Caco-2 (cell line): ENCODE data around the gene PTPN14. TPM values are rescaled to one million over a fixed set of nuclear protein-coding genes. Genes with fewer than 3 reads are reported as not detected.

Experiments
- BruUV-seq: library from RNA; stranded (reverse); fragments of 400-500 nt; replicated peaks from 2 replicates; lab custom pipeline; 2021; lab: Mats Ljungman, UMichigan
- CTCF ChIA-PET: fragments of 300-600 bp; sonication (Branson Sonifier 250); formaldehyde crosslinking; loops from one replicate; lab custom pipeline; 2022; ENCODE audit warnings: antibody characterized with exemption; lab: Charles Lee
- POLR2A ChIA-PET: fragments of 300-600 bp; sonication (Branson Sonifier 250); formaldehyde crosslinking; loops from one replicate; lab custom pipeline; 2022; ENCODE audit warnings: antibody characterized with exemption; lab: Charles Lee
- DNase-seq, 2 experiments: peaks; one replicate each; pipeline versions ENCODE4 v3.0.0 to v3.0.0-alpha.2; 2020 to 2022
- H3K27me3 ChIP-seq: replicated peaks from 2 replicates; pipeline ENCODE4 v1.6.0; 2011; ENCODE audit warnings: low read length; ENCODE audit not compliant: control insufficient read depth, insufficient read depth
- H3K36me3 ChIP-seq: 2 replicates; pipeline ENCODE4 v1.5.1; 2011; ENCODE audit warnings: low read length; ENCODE audit not compliant: control insufficient read depth, insufficient read depth
- H3K4me1 ChIP-seq: fragments of 250-450 bp; sonication (Bioruptor Pico); 2 replicates; pipeline ENCODE4 v1.5.1; 2020; ENCODE audit warnings: mild to moderate bottlenecking
- H3K4me3 ChIP-seq: 2 replicates; pipeline ENCODE4 v1.5.1; 2011; ENCODE audit warnings: low read depth, mild to moderate bottlenecking, control low read depth, low read length
- H3K9me3 ChIP-seq: fragments of 250-450 bp; sonication (Bioruptor Pico); 2 replicates; pipeline ENCODE4 v1.5.1; 2020; ENCODE audit warnings: mild to moderate bottlenecking, moderate library complexity
- H3K27ac Mint-ChIP-seq: one replicate; pipeline ENCODE4 v1.8.0; 2022; ENCODE audit warnings: mixed read lengths; ENCODE audit not compliant: unreplicated experiment
- H3K27me3 Mint-ChIP-seq: one replicate; pipeline ENCODE4 v1.8.0; 2022; ENCODE audit warnings: mixed read lengths; ENCODE audit not compliant: insufficient read depth, unreplicated experiment
- H3K36me3 Mint-ChIP-seq: one replicate; pipeline ENCODE4 v1.8.0; 2022; ENCODE audit warnings: mild to moderate bottlenecking, mixed read lengths; ENCODE audit not compliant: insufficient read depth, unreplicated experiment
- H3K4me1 Mint-ChIP-seq: one replicate; pipeline ENCODE4 v1.8.0; 2022; ENCODE audit warnings: low read depth, mixed read lengths; ENCODE audit not compliant: unreplicated experiment
- H3K4me3 Mint-ChIP-seq: one replicate; pipeline ENCODE4 v1.8.0; 2022; ENCODE audit warnings: mild to moderate bottlenecking, moderate library complexity, mixed read lengths; ENCODE audit not compliant: unreplicated experiment
- H3K9me3 Mint-ChIP-seq: one replicate; pipeline ENCODE4 v1.8.0; 2022; ENCODE audit warnings: mixed read lengths; ENCODE audit not compliant: unreplicated experiment
- CTCF ChIP-seq, 2 experiments: fragments of 200-600 bp in 1 of 2; IDR thresholded peaks; 1 replicate in 1 of 2; 2 replicates in 1 of 2; pipeline versions ENCODE4 v1.5.1 to v1.8.0; 2011 to 2022; ENCODE audit warnings: antibody characterized with exemption in 1 of 2, control low read depth in 1 of 2, inconsistent platforms in 1 of 2, low read depth in 1 of 2, low read length in 1 of 2, mild to moderate bottlenecking in 1 of 2, moderate library complexity in 1 of 2; ENCODE audit not compliant: insufficient read depth in 1 of 2, severe bottlenecking in 1 of 2, unreplicated experiment in 1 of 2
- intact Hi-C: fragments of 100-400 bp; cut with micrococcal nuclease; formaldehyde crosslinking; loops from one replicate; pipeline ENCODE4 v1.10.0; 2022; ENCODE audit not compliant: unreplicated experiment
- total RNA-seq: library from RNA; stranded (reverse); gene quantifications from 2 replicates; pipeline ENCODE4 v1.2.3, GENCODE V29; 2022

The PTPN14 gene
- total RNA-seq, 1 experiment from 2014 or later = 103 TPM

GRCh38 chr1:214538496-214538895, 12.9 kb downstream of the PTPN14 start:
- intact Hi-C loops = no loop called here
- Mint-ChIP-seq H3K36me3 (peaks cover 37% of the 10 kb centered on the region), H3K27ac (no peak overlapping the region), H3K27me3 (no peaks in the 10 kb centered on the region), H3K4me1 (peaks cover 39% of the 10 kb centered on the region), H3K9me3 (no peaks in the 10 kb centered on the region), H3K4me3 (no peak overlapping the region)
- no peak for TF ChIP-seq CTCF (IDR thresholded peaks at IDR 0.05; ENCODE audit: insufficient read depth in 1 of 2, low read depth in 1 of 2, low read length in 1 of 2, severe bottlenecking in 1 of 2, unreplicated experiment in 1 of 2)
- CTCF ChIA-PET = no interaction called here
- BruUV-seq = no TSS peak
- H3K4me3 ChIP-seq = no peak overlapping the region
- H3K27me3 ChIP-seq = no peaks in the 10 kb centered on the region
- peaks cover 3% of the 10 kb centered on the region; the same call in 1 of the 2 replicates for H3K4me1 ChIP-seq
- no peak for DNase-seq
- POLR2A ChIA-PET = interaction anchor here (0.6 to 1.7 kb wide), 2 partner anchors 12 to 26 kb away, joined by 3 to 10 read pairs; partner anchors contain the start of gene PTPN14
- no peaks in the 10 kb centered on the region for H3K36me3 ChIP-seq
- no peaks in the 10 kb centered on the region for H3K9me3 ChIP-seq

- no peaks in the 10 kb centered on the region for H3K27me3 ChIP-seq
- H3K4me3 Mint-ChIP-seq = no peak overlapping the region
Measured at GRCh38 chr1:214537872-214538473, 13.4 kb downstream of the PTPN14 start.

GRCh38 chr1:214537219-214537618, 14.2 kb downstream of the PTPN14 start:
- POLR2A ChIA-PET = no interaction called here
- DNase-seq = no peak
- no peak for TF ChIP-seq CTCF (IDR thresholded peaks at IDR 0.05; ENCODE audit: insufficient read depth in 1 of 2, low read depth in 1 of 2, low read length in 1 of 2, severe bottlenecking in 1 of 2, unreplicated experiment in 1 of 2)
- Mint-ChIP-seq H3K9me3 (no peaks in the 10 kb centered on the region), H3K36me3 (peaks cover 38% of the 10 kb centered on the region), H3K4me3 (no peak overlapping the region), H3K4me1 (peaks cover 33% of the 10 kb centered on the region), H3K27ac (no peak overlapping the region), H3K27me3 (no peaks in the 10 kb centered on the region)
- intact Hi-C loops = loop anchor here (1.0 kb wide), 1 partner anchor 8 kb away; no protein-coding TSS in a partner anchor
- no TSS peak for BruUV-seq
- Histone ChIP-seq H3K4me1 (peaks cover 3% of the 10 kb centered on the region; the same call in 1 of the 2 replicates), H3K9me3 (no peaks in the 10 kb centered on the region), H3K36me3 (peaks cover 3% of the 10 kb centered on the region; the same call in 1 of the 2 replicates), H3K27me3 (no peaks in the 10 kb centered on the region), H3K4me3 (no peak overlapping the region)
- CTCF ChIA-PET = no interaction called here

More at GRCh38 chr1:214537872-214538473, 13.4 kb downstream of the PTPN14 start:
- BruUV-seq = no TSS peak
- POLR2A ChIA-PET = interaction anchor here (0.6 to 1.7 kb wide), 2 partner anchors 13 to 26 kb away, joined by 3 to 10 read pairs; partner anchors contain the start of gene PTPN14
- Histone ChIP-seq H3K4me1 (peaks cover 3% of the 10 kb centered on the region; the same call in 1 of the 2 replicates), H3K4me3 (no peak overlapping the region), H3K36me3 (peaks cover 1% of the 10 kb centered on the region; the same call in 1 of the 2 replicates), H3K9me3 (no peaks in the 10 kb centered on the region)
- no peak for TF ChIP-seq CTCF (IDR thresholded peaks at IDR 0.05; ENCODE audit: insufficient read depth in 1 of 2, low read depth in 1 of 2, low read length in 1 of 2, severe bottlenecking in 1 of 2, unreplicated experiment in 1 of 2)
- no peak overlapping the region for H3K27ac Mint-ChIP-seq
- intact Hi-C loops = loop anchor here (1.0 kb wide), 1 partner anchor 7 kb away; no protein-coding TSS in a partner anchor
- peaks cover 39% of the 10 kb centered on the region for H3K4me1 Mint-ChIP-seq
- CTCF ChIA-PET = no interaction called here
- H3K36me3 Mint-ChIP-seq = peaks cover 38% of the 10 kb centered on the region
- no peaks in the 10 kb centered on the region for H3K9me3 Mint-ChIP-seq
- no peak for DNase-seq
- H3K27me3 Mint-ChIP-seq = no peaks in the 10 kb centered on the region
